Left lung (tissue), 10 donors: ENCODE results near the gene HIVEP3. TPM values are rescaled to one million over a fixed set of nuclear protein-coding genes. Genes with fewer than 3 reads are reported as not detected.

Experiments used
- ATAC-seq: fragments of 200-7000 bp; cut with Tn5 transposase; one replicate; pipeline ENCODE4 v1.9.1; 2020; ENCODE audit warnings: moderate library complexity
- DNase-seq, 4 donors: peaks; one replicate each; pipeline ENCODE4 v3.0.0-alpha.2; 2013 to 2020
- H3K27ac ChIP-seq, 2 donors: fragments of 200-600 bp; sonication (generic) in 1 of 2; one replicate each; pipeline versions ENCODE4 v1.5.0 to v1.8.0; 2020 to 2021
- H3K27me3 ChIP-seq, 2 donors: fragments of 200-600 bp; sonication (generic) in 1 of 2; one replicate each; pipeline versions ENCODE4 v1.5.0 to v1.8.0; 2020 to 2021
- H3K36me3 ChIP-seq, 2 donors: fragments of 200-600 bp; sonication (generic) in 1 of 2; one replicate each; pipeline versions ENCODE4 v1.5.0 to v1.8.0; 2020 to 2021
- H3K4me1 ChIP-seq, 2 donors: fragments of 200-600 bp; one replicate each; pipeline ENCODE4 v1.8.0; 2021
- H3K4me3 ChIP-seq, 2 donors: fragments of 200-600 bp; sonication (generic) in 1 of 2; one replicate each; pipeline versions ENCODE4 v1.5.0 to v1.8.0; 2020 to 2021; ENCODE audit warnings: mild to moderate bottlenecking in 1 of 2
- H3K9me3 ChIP-seq, 2 donors: fragments of 200-600 bp; sonication (generic) in 1 of 2; one replicate each; pipeline versions ENCODE4 v1.5.0 to v1.8.0; 2020 to 2021
- intact Hi-C, 2 donors: fragments of 100-400 bp; cut with DNase I; formaldehyde crosslinking; loops; one replicate each; pipeline versions ENCODE4 v1.11.2 to v1.14.2; 2022
- polyA plus RNA-seq, 6 donors: library from polyadenylated mRNA; unstranded; fragments of 120-200 nt; gene quantifications; one replicate each; pipeline ENCODE4 v1.2.1, GENCODE V29; 2013; ENCODE audit not compliant: insufficient read length in 6 of 6
- total RNA-seq, 2 donors: library from RNA; stranded (reverse); fragmentation: NEBNext Ultra II Directional; extraction: Animal tissue kit (Norgen Biotek cat#: 25700); gene quantifications; one replicate each; pipeline ENCODE4 v1.2.1, GENCODE V29; 2021
- TF ChIP-seq, protein P1 (sequence below), 2 donors: fragments of 200-600 bp; sonication (generic) in 1 of 2; IDR thresholded peaks; one replicate each; pipeline versions ENCODE4 v1.5.0 to v1.8.0; 2021; ENCODE audit warnings: antibody characterized with exemption in 2 of 2
- donor health status: DM: no; HTN: yes; CAD: no.
- donor health status: DM: no; HTN: no; CAD: no.

HIVEP3 gene
- total and polyA plus RNA-seq, 8 donors: 6.0 to 15.6 (median 7.4) TPM

DNA sequence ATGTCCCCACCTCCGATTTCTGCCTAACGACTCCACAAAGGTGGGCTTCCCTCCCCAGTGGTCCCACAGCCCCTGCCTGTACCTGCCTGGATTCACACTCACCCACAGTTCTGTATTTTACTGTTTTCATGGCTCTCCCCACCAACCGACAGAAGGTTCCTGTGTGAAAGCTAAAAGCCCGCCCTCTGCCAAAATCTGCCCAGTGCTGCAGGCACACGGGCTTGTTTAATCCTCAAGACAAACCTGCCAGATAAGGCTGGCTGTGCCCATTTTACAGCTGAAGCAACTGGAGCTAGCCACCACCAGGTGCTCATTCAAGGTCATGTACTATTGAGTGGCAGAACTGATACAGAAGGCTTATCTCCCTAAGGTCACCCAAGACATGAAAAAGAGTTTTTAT, 114.5 kb downstream of the HIVEP3 start:
- H3K4me3 ChIP-seq: no peak overlapping the region
- H3K4me1 ChIP-seq: peaks cover 8 to 40% of the 10 kb centered on the region in 2 donors
- TF ChIP-seq, protein P1, sequence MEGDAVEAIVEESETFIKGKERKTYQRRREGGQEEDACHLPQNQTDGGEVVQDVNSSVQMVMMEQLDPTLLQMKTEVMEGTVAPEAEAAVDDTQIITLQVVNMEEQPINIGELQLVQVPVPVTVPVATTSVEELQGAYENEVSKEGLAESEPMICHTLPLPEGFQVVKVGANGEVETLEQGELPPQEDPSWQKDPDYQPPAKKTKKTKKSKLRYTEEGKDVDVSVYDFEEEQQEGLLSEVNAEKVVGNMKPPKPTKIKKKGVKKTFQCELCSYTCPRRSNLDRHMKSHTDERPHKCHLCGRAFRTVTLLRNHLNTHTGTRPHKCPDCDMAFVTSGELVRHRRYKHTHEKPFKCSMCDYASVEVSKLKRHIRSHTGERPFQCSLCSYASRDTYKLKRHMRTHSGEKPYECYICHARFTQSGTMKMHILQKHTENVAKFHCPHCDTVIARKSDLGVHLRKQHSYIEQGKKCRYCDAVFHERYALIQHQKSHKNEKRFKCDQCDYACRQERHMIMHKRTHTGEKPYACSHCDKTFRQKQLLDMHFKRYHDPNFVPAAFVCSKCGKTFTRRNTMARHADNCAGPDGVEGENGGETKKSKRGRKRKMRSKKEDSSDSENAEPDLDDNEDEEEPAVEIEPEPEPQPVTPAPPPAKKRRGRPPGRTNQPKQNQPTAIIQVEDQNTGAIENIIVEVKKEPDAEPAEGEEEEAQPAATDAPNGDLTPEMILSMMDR (IDR thresholded peaks at IDR 0.05): no peak
- H3K9me3 ChIP-seq: no peaks in the 10 kb centered on the region
- no peaks in the 10 kb centered on the region for H3K36me3 ChIP-seq
- DNase-seq (no peak), ATAC-seq (no peak)
- H3K27me3 ChIP-seq: no peaks in the 10 kb centered on the region
- no peak overlapping the region for H3K27ac ChIP-seq
- intact Hi-C loops: loop anchor here in 1 of 2 donors (10.0 kb wide), 1 partner anchor 229 kb away; no protein-coding TSS in a partner anchor

DNA sequence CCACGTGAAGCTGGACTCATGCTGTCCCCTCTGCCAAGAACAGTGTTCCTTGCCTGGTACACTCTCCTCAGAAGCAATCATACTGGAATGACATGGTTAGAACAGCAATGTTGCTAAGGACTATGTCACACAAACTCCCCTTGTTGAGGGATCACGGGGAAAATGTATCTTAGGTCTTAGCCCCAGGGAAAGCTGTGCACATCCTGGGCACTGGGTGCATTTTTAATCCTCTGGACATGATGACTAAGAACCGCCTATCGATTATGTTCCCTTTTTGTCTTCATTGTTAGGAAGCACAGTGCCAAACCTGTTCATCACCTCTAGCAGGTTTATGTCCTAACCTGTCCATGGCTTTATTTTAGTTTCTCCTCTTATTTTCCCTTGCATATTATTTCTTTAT, 115.1 kb downstream of the HIVEP3 start:
- no peaks in the 10 kb centered on the region for H3K27me3 ChIP-seq
- no peaks in the 10 kb centered on the region for H3K9me3 ChIP-seq
- TF ChIP-seq, protein P1 (IDR thresholded peaks at IDR 0.05): no peak
- peak overlapping the region in 1 of 2 donors; percentile 75 for H3K27ac ChIP-seq
- no peak for DNase-seq
- intact Hi-C loops: loop anchor here in 1 of 2 donors (10.0 kb wide), 1 partner anchor 229 kb away; no protein-coding TSS in a partner anchor
- H3K36me3 ChIP-seq: no peaks in the 10 kb centered on the region
- peaks cover 8 to 40% of the 10 kb centered on the region in 2 donors for H3K4me1 ChIP-seq
- no peak overlapping the region for H3K4me3 ChIP-seq
- ATAC-seq: no peak

DNA sequence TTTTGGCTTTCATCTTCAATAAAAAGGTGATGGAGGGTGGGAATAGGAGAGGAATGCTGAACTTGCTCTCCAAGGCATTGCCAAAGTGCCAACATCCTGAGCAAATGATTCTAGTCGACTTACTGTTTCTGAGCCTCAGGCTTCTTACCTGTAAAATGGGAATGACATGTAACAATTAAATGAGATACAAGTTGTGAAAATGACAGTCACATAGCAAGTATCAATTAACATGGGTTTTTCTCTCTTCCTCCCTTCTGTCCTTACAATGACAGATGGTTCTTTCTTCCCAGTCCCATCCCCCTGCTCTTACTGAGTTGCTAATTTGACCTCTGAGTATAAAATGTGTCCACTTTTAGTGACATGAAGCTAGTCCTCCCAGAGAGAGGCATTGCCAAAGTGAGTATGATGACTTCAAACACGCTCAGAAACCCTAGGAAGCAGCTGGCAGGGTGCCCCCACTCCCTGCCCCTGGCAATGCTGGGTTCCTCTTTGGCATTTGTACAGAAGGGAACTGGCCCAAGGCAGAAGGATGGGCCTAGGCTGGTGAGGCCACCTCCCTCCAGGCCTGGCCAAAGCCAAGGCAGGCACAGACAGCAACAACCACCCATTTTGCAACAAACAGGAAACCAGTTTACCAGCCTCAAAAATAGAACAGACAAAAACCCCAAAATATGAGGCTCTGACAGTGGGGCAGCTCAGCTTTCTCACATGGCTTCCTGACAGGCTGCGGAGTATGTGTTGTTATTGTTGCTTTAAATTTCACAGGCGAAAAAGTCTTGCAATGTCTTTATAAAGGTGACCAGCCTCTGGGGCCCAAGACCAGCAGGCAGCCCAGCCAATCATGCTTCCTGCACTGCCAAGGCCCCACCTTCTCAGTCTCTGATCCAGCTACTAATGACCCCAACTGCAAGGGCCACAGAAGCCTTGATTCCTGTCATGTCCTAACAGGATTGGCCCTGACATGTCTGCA, 115.9 kb downstream of the HIVEP3 start:
- no peaks in the 10 kb centered on the region for H3K9me3 ChIP-seq
- intact Hi-C loops: loop anchor here in 1 of 2 donors (10.0 kb wide), 1 partner anchor 228 kb away; no protein-coding TSS in a partner anchor
- no peaks in the 10 kb centered on the region for H3K27me3 ChIP-seq
- H3K36me3 ChIP-seq: no peaks in the 10 kb centered on the region
- no peak overlapping the region for H3K4me3 ChIP-seq
- peak; percentile 80 for ATAC-seq
- H3K4me1 ChIP-seq: peaks cover 8 to 40% of the 10 kb centered on the region in 2 donors
- peak in 2 of 4 donors; percentile 75 to 83 for DNase-seq
- TF ChIP-seq, protein P1 (IDR thresholded peaks at IDR 0.05): no peak
- peak overlapping the region in 1 of 2 donors; percentile 75 for H3K27ac ChIP-seq

DNA sequence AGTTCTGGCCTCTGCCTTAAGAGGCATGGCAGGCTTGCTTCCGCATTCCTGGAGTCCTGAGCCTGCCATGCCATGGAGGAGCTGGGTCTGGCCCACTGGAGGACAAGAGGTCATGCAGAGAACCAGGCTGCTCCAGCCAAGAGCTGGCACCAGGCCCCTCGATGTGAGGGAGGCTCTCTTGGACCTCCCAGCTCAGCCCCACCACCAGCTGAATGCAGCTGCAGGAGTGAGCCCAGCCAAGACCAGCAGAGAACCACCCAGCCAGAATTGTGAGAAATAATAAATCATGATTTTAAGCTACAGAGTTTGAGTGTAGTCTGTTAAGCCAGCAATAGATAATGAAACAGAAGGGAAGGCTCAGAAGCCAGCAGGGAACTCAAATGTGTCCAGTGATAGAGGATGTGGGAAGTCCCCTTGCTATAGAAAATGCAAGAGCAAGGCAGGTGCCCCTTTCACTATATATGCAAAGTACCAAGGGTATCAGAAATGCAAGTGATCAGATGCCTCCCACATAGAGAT, 118.4 kb downstream of the HIVEP3 start:
- TF ChIP-seq, protein P1 (IDR thresholded peaks at IDR 0.05): no peak
- no peaks in the 10 kb centered on the region for H3K36me3 ChIP-seq
- H3K27ac ChIP-seq: no peak overlapping the region
- H3K27me3 ChIP-seq: no peaks in the 10 kb centered on the region
- ATAC-seq (peak; percentile 20), DNase-seq (peak in 2 of 4 donors; percentile 73 to 82)
- H3K9me3 ChIP-seq: no peaks in the 10 kb centered on the region
- H3K4me3 ChIP-seq: no peak overlapping the region
- H3K4me1 ChIP-seq: peaks cover 8 to 40% of the 10 kb centered on the region in 2 donors
- intact Hi-C loops: loop anchor here in 1 of 2 donors (10.0 kb wide), 1 partner anchor 226 kb away; no protein-coding TSS in a partner anchor

DNA sequence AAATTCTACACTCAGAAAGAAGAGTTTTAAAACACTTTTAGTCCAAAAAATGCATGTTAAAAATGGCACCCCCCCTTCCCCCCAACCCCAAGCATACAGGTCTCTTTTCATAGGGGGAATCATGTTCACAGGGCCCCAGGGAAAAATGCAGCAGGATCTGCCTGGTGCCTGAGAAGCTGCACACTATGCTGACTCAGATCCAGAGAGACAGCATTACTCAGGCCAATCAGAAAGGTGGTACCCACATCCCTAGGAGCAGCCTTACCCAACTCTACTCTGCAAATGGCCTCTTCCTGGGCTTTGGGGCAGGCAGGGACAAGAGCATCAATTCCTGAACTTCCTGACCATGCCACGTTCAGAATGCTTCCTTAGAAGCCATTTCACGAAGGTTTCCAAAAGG, 119.0 kb downstream of the HIVEP3 start:
- TF ChIP-seq, protein P1 (IDR thresholded peaks at IDR 0.05): no peak
- intact Hi-C loops: loop anchor here in 1 of 2 donors (10.0 kb wide), 1 partner anchor 225 kb away; no protein-coding TSS in a partner anchor
- Histone ChIP-seq H3K4me1 (peaks cover 8 to 40% of the 10 kb centered on the region in 2 donors), H3K27me3 (no peaks in the 10 kb centered on the region), H3K9me3 (no peaks in the 10 kb centered on the region), H3K27ac (no peak overlapping the region), H3K36me3 (no peaks in the 10 kb centered on the region), H3K4me3 (no peak overlapping the region)
- ATAC-seq (peak; percentile 22), DNase-seq (no peak)
